Trophoblast cell (in vitro differentiated cells and primary cell): ENCODE results near the gene OGDH.

Source experiments
- DNase-seq, 2 donors: peaks; one replicate each; pipeline ENCODE4 v3.0.0-alpha.2; 2016
- H2AFZ ChIP-seq: 2 replicates; pipeline ENCODE4 v1.6.1; 2013; ENCODE audit warnings: low read length, moderate library complexity, mild to moderate bottlenecking; ENCODE audit not compliant: insufficient read depth, poor library complexity
- H2AK5ac ChIP-seq: 2 replicates; pipeline ENCODE4 v1.6.1; 2013; ENCODE audit warnings: mild to moderate bottlenecking, low read length
- H2BK120ac ChIP-seq: 2 replicates; pipeline ENCODE4 v1.6.1; 2013; ENCODE audit warnings: low read length, mild to moderate bottlenecking, moderate library complexity; ENCODE audit not compliant: insufficient read depth, poor library complexity
- H2BK12ac ChIP-seq: 2 replicates; pipeline ENCODE4 v1.6.1; 2013; ENCODE audit warnings: mild to moderate bottlenecking, low read length, moderate library complexity
- H2BK5ac ChIP-seq: 2 replicates; pipeline ENCODE4 v1.6.1; 2013; ENCODE audit warnings: low read length, low read depth, moderate library complexity, mild to moderate bottlenecking; ENCODE audit not compliant: poor library complexity
- H3K14ac ChIP-seq: 2 replicates; pipeline ENCODE4 v1.6.1; 2013; ENCODE audit warnings: mild to moderate bottlenecking, low read length
- H3K18ac ChIP-seq: 2 replicates; pipeline ENCODE4 v1.6.1; 2013; ENCODE audit warnings: mild to moderate bottlenecking, low read length
- H3K23ac ChIP-seq: 2 replicates; pipeline ENCODE4 v1.6.1; 2013; ENCODE audit warnings: low read length
- H3K27ac ChIP-seq: 2 replicates; pipeline ENCODE4 v1.5.1; 2013; ENCODE audit warnings: low read depth, mild to moderate bottlenecking, inconsistent platforms, low read length, moderate library complexity
- H3K27me3 ChIP-seq: 2 replicates; pipeline ENCODE4 v1.6.1; 2013; ENCODE audit warnings: inconsistent platforms, mild to moderate bottlenecking, low read length, moderate library complexity; ENCODE audit not compliant: insufficient read depth
- H3K36me3 ChIP-seq, 2 experiments: 1 replicate in 1 of 2; 2 replicates in 1 of 2; pipeline ENCODE4 v1.6.1; 2013; ENCODE audit warnings: low read length in 2 of 2, mild to moderate bottlenecking in 2 of 2, moderate library complexity in 1 of 2; ENCODE audit not compliant: insufficient read depth in 2 of 2, control insufficient read depth in 1 of 2
- H3K4ac ChIP-seq: 2 replicates; pipeline ENCODE4 v1.6.1; 2013; ENCODE audit warnings: low read depth, mild to moderate bottlenecking, low read length, moderate library complexity
- H3K4me1 ChIP-seq, 2 experiments: 1 replicate in 1 of 2; 2 replicates in 1 of 2; pipeline ENCODE4 v1.6.1; 2013; ENCODE audit warnings: low read length in 2 of 2, mild to moderate bottlenecking in 2 of 2, moderate library complexity in 1 of 2; ENCODE audit not compliant: insufficient read depth in 2 of 2, control insufficient read depth in 1 of 2
- H3K4me2 ChIP-seq: 2 replicates; pipeline ENCODE4 v1.6.1; 2013; ENCODE audit warnings: inconsistent platforms, mild to moderate bottlenecking, low read length, moderate library complexity
- H3K4me3 ChIP-seq: 2 replicates; pipeline ENCODE4 v1.5.1; 2013; ENCODE audit warnings: mild to moderate bottlenecking, low read depth, low read length, inconsistent platforms
- H3K79me1 ChIP-seq: one replicate; pipeline ENCODE4 v1.6.1; 2013; ENCODE audit warnings: low read length
- H3K79me2 ChIP-seq: 2 replicates; pipeline ENCODE4 v1.6.1; 2013; ENCODE audit warnings: low read length, mild to moderate bottlenecking; ENCODE audit not compliant: control insufficient read depth, insufficient read depth, poor library complexity
- H3K9ac ChIP-seq: 2 replicates; pipeline ENCODE4 v1.6.1; 2013; ENCODE audit warnings: mild to moderate bottlenecking, low read length
- H3K9me3 ChIP-seq: 2 replicates; pipeline ENCODE4 v1.6.1; 2013; ENCODE audit warnings: low read depth, mild to moderate bottlenecking, control low read depth, inconsistent platforms, low read length; ENCODE audit not compliant: insufficient read depth
- H4K12ac ChIP-seq: 2 replicates; pipeline ENCODE4 v1.6.1; 2013; ENCODE audit warnings: low read depth, mild to moderate bottlenecking, low read length, moderate library complexity
- H4K8ac ChIP-seq: 2 replicates; pipeline ENCODE4 v1.6.1; 2013; ENCODE audit warnings: low read depth, mild to moderate bottlenecking, low read length, moderate library complexity
- H4K91ac ChIP-seq: one replicate; pipeline ENCODE4 v1.6.1; 2013; ENCODE audit warnings: low read depth, mild to moderate bottlenecking, low read length, moderate library complexity
- WGBS: extraction: QIAGEN DNeasy Blood & Tissue Kit; methylation state at CpG from one replicate; pipeline ENCODE4 v1.1.7; 2013; ENCODE audit warnings: missing lambda C conversion rate; ENCODE audit not compliant: insufficient read length, insufficient coverage; ENCODE audit errors: extremely low coverage; 5-methylcytosine and 5-hydroxymethylcytosine counted together

OGDH gene

DNA sequence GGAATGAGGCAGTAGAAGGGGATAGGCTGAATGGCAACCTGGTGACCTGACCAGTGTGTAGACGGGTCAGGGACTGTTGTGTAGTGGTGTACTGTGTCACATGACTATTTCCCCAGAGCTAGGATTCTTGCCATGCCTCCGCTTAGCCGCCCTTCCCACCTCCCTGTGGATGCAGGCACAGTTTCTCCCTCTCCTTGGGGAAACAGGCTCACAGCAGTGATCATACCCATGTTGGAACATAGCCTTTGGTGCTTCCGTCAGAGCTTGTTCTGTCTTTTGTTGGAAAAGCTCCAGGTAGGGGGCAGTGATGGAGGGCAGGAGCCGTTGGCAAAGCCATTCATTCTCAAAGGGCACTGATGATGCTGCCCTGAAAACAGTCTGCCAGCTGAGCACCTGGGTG lies 44.3 kb downstream of the OGDH start:
- Histone ChIP-seq H4K91ac (no peak overlapping the region), H2AFZ (no peak overlapping the region), H3K4ac (no peak overlapping the region), H3K4me1 (no peaks in the 10 kb centered on the region), H4K8ac (no peak overlapping the region), H3K4me3 (no peak overlapping the region), H2BK5ac (no peak overlapping the region), H3K9me3 (no peaks in the 10 kb centered on the region), H3K27me3 (no peaks in the 10 kb centered on the region), H3K9ac (no peak overlapping the region), H3K79me1 (no peaks in the 10 kb centered on the region), H2BK120ac (no peak overlapping the region), H3K36me3 (peaks cover 27 to 40% of the 10 kb centered on the region in 2 experiments), H3K79me2 (no peaks in the 10 kb centered on the region), H3K27ac (no peak overlapping the region), H3K14ac (no peak overlapping the region), H3K18ac (no peak overlapping the region), H2BK12ac (no peak overlapping the region), H2AK5ac (no peak overlapping the region), H3K4me2 (no peak overlapping the region), H3K23ac (no peak overlapping the region), H4K12ac (no peak overlapping the region)
- WGBS = no CpG with 5 or more reads among the region's 5 CpGs
- DNase-seq = peak; percentile 38 to 56

DNA sequence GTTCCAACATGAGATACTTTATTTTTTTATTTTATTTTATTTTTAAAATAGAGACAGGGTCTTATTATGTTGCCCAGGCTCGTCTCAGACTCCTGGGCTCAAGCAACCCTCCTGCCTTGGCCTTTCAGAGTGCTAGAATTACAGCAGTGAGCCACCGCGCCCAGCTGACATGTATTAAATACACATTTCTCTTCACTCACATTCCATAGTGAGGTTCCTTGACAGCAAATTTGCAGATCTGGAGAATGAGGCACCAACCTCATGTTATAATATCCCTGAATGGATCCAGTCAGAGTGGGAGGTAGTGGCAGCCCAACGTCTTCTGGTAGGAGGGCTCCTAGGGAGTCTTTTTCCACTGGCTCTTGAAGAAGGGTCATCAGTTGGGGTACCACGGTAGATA lies 46.1 kb downstream of the OGDH start:
- DNase-seq = no peak
- peaks cover 26 to 35% of the 10 kb centered on the region in 2 experiments for H3K36me3 ChIP-seq
- H2AK5ac ChIP-seq = no peak overlapping the region
- H3K4me3 ChIP-seq = no peak overlapping the region
- H3K4me1 ChIP-seq = peaks cover 0 to 2% of the 10 kb centered on the region in 2 experiments
- no peaks in the 10 kb centered on the region for H3K27me3 ChIP-seq
- H3K23ac ChIP-seq = no peak overlapping the region
- H2BK12ac ChIP-seq = no peak overlapping the region
- H3K14ac ChIP-seq = no peak overlapping the region
- no peak overlapping the region for H2BK120ac ChIP-seq
- WGBS = no CpG with 5 or more reads among the region's 5 CpGs
- no peak overlapping the region for H3K9ac ChIP-seq
- no peak overlapping the region for H2BK5ac ChIP-seq
- H4K8ac ChIP-seq = no peak overlapping the region
- H3K18ac ChIP-seq = no peak overlapping the region
- no peaks in the 10 kb centered on the region for H3K79me2 ChIP-seq
- H3K79me1 ChIP-seq = no peaks in the 10 kb centered on the region
- H2AFZ ChIP-seq = no peak overlapping the region
- H3K4me2 ChIP-seq = no peak overlapping the region
- no peak overlapping the region for H3K27ac ChIP-seq
- H4K91ac ChIP-seq = no peak overlapping the region
- no peak overlapping the region for H4K12ac ChIP-seq
- H3K9me3 ChIP-seq = no peaks in the 10 kb centered on the region
- H3K4ac ChIP-seq = no peak overlapping the region

DNA sequence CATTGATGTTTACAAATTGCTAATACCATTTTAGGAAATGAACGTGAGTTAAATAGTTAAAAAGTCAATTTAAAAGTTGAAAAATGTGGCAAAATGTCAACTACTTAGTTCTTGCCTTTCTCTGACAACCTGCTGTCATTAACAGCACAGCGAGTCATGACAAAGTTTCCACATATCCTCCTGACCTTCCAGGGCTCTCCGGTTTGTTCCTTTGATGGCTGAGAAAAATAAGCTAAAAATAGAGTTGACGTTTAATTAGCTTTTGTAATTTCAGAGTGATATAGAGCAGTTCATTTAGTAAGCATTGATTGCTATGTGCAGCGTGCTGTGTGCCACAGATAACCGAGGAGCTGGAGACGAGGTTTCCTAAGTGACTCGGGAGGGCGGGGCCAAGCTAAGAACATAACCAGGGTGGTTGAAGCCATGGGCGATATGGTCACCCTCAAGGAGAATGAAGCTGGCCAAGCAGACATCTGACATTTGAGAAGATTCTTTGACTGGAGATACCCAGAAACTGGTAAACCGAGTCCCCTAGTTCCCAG lies 47.9 kb downstream of the OGDH start:
- Histone ChIP-seq H4K12ac (no peak overlapping the region), H3K18ac (no peak overlapping the region), H3K4ac (no peak overlapping the region), H3K4me2 (no peak overlapping the region), H3K4me1 (peaks cover 0 to 2% of the 10 kb centered on the region in 2 experiments), H2BK12ac (no peak overlapping the region), H2AFZ (no peak overlapping the region), H3K27me3 (no peaks in the 10 kb centered on the region), H2BK5ac (no peak overlapping the region), H2AK5ac (no peak overlapping the region), H3K14ac (no peak overlapping the region), H4K91ac (no peak overlapping the region), H3K27ac (no peak overlapping the region), H3K79me1 (no peaks in the 10 kb centered on the region), H3K9me3 (no peaks in the 10 kb centered on the region), H4K8ac (no peak overlapping the region), H3K36me3 (peaks cover 17 to 24% of the 10 kb centered on the region in 2 experiments), H3K23ac (no peak overlapping the region), H3K79me2 (no peaks in the 10 kb centered on the region), H3K9ac (no peak overlapping the region), H3K4me3 (no peak overlapping the region), H2BK120ac (no peak overlapping the region)
- WGBS = no CpG with 5 or more reads among the region's 11 CpGs
- DNase-seq = no peak

DNA sequence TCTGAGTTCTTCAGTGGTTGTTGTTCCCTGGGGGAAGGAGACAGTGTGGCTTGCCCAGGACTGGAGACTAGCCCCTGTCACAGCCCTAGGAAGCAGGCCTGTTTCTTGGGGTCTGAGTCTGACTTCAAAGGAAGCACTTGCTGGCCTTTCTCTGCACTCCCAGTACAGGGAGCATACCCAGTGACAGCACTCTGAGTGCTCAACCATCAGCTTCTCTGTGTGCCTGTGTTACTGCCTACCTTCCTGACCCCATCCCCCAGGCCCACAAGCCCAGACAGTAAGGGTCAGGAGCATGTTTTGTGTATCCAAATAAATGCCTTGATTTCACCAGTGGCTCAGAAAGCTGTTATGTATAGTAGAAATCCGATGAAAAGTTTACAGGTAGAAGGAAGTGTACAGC lies 48.9 kb downstream of the OGDH start:
- H2AFZ ChIP-seq = no peak overlapping the region
- H3K79me2 ChIP-seq = no peaks in the 10 kb centered on the region
- no peak for DNase-seq
- no peak overlapping the region for H2BK12ac ChIP-seq
- no peak overlapping the region for H3K23ac ChIP-seq
- H2AK5ac ChIP-seq = no peak overlapping the region
- no peak overlapping the region for H4K12ac ChIP-seq
- H3K79me1 ChIP-seq = no peaks in the 10 kb centered on the region
- H3K27me3 ChIP-seq = no peaks in the 10 kb centered on the region
- H3K4me1 ChIP-seq = peaks cover 0 to 2% of the 10 kb centered on the region in 2 experiments
- H2BK120ac ChIP-seq = no peak overlapping the region
- no peaks in the 10 kb centered on the region for H3K9me3 ChIP-seq
- no peak overlapping the region for H3K4ac ChIP-seq
- WGBS = no CpG with 5 or more reads among the region's 1 CpG
- no peak overlapping the region for H3K4me2 ChIP-seq
- H3K36me3 ChIP-seq = peaks cover 16 to 18% of the 10 kb centered on the region in 2 experiments
- H3K18ac ChIP-seq = no peak overlapping the region
- H4K91ac ChIP-seq = no peak overlapping the region
- H3K27ac ChIP-seq = no peak overlapping the region
- H4K8ac ChIP-seq = no peak overlapping the region
- H3K9ac ChIP-seq = no peak overlapping the region
- H3K4me3 ChIP-seq = no peak overlapping the region
- no peak overlapping the region for H2BK5ac ChIP-seq
- no peak overlapping the region for H3K14ac ChIP-seq
